Mesendoderm (in vitro differentiated cells): ENCODE results near the gene GTF3C1.

Experiments
- DNase-seq: peaks from one replicate; pipeline ENCODE4 v3.0.0; 2013
- H2AK5ac ChIP-seq: 2 replicates; pipeline ENCODE4 v1.6.1; 2013; ENCODE audit warnings: low read length, inconsistent platforms
- H2BK120ac ChIP-seq: 2 replicates; pipeline ENCODE4 v1.6.1; 2013; ENCODE audit warnings: low read depth, mild to moderate bottlenecking, low read length, moderate library complexity, mixed read lengths
- H2BK15ac ChIP-seq: replicated peaks from 2 replicates; pipeline ENCODE4 v1.6.1; 2013; ENCODE audit warnings: low read depth, mild to moderate bottlenecking, moderate library complexity
- H2BK5ac ChIP-seq: 2 replicates; pipeline ENCODE4 v1.6.1; 2013; ENCODE audit warnings: low read length, inconsistent platforms
- H3K18ac ChIP-seq: 2 replicates; pipeline ENCODE4 v1.6.1; 2013; ENCODE audit warnings: mild to moderate bottlenecking, low read length, mixed read lengths
- H3K23ac ChIP-seq: one replicate; pipeline ENCODE4 v1.6.1; 2013; ENCODE audit warnings: low read length
- H3K27ac ChIP-seq: 2 replicates; pipeline ENCODE4 v1.5.1; 2013; ENCODE audit warnings: low read depth, mild to moderate bottlenecking, inconsistent platforms, low read length, moderate library complexity
- H3K27me3 ChIP-seq: 2 replicates; pipeline ENCODE4 v1.6.1; 2013; ENCODE audit warnings: low read length, control low read depth, mild to moderate bottlenecking, inconsistent platforms; ENCODE audit not compliant: insufficient read depth, poor library complexity
- H3K36me3 ChIP-seq: 2 replicates; pipeline ENCODE4 v1.6.1; 2013; ENCODE audit warnings: low read length, inconsistent platforms; ENCODE audit not compliant: control insufficient read depth, insufficient read depth
- H3K4ac ChIP-seq: one replicate; pipeline ENCODE4 v1.6.1; 2013; ENCODE audit warnings: low read depth, mild to moderate bottlenecking, low read length, moderate library complexity
- H3K4me1 ChIP-seq: 2 replicates; pipeline ENCODE4 v1.6.1; 2013; ENCODE audit warnings: low read depth, low read length, inconsistent platforms; ENCODE audit not compliant: control insufficient read depth
- H3K4me2 ChIP-seq: 2 replicates; pipeline ENCODE4 v1.6.1; 2013; ENCODE audit warnings: low read length
- H3K4me3 ChIP-seq: 2 replicates; pipeline ENCODE4 v1.5.1; 2013; ENCODE audit warnings: mild to moderate bottlenecking, low read length
- H3K56ac ChIP-seq: one replicate; pipeline ENCODE4 v1.6.1; 2013; ENCODE audit warnings: low read length
- H3K79me1 ChIP-seq: 2 replicates; pipeline ENCODE4 v1.6.1; 2013; ENCODE audit warnings: low read length, inconsistent platforms
- H3K79me2 ChIP-seq: 2 replicates; pipeline ENCODE4 v1.6.1; 2013; ENCODE audit warnings: mild to moderate bottlenecking, low read length; ENCODE audit not compliant: control insufficient read depth, insufficient read depth
- H3K9ac ChIP-seq: 2 replicates; pipeline ENCODE4 v1.6.1; 2013; ENCODE audit warnings: low read length, inconsistent platforms
- H4K5ac ChIP-seq: one replicate; pipeline ENCODE4 v1.6.1; 2013; ENCODE audit warnings: low read length
- H4K8ac ChIP-seq: one replicate; pipeline ENCODE4 v1.6.1; 2013; ENCODE audit warnings: low read depth, mild to moderate bottlenecking, control low read depth, low read length, moderate library complexity
- WGBS: extraction: QIAGEN DNeasy Blood & Tissue Kit; methylation state at CpG from one replicate; pipeline ENCODE4 v1.1.7; 2013; ENCODE audit warnings: low lambda C conversion rate, missing lambda C conversion rate; ENCODE audit not compliant: insufficient coverage; ENCODE audit errors: extremely low coverage; 5-methylcytosine and 5-hydroxymethylcytosine counted together

Gene GTF3C1

GRCh38 chr16:27483088-27483437 lies 66.7 kb downstream of the GTF3C1 start:
- Histone ChIP-seq H2BK15ac (no peak overlapping the region), H3K4me1 (no peaks in the 10 kb centered on the region), H2BK120ac (no peak overlapping the region), H3K4me3 (no peak overlapping the region), H2BK5ac (no peak overlapping the region), H3K4ac (no peak overlapping the region), H3K56ac (no peak overlapping the region), H2AK5ac (no peak overlapping the region), H3K27ac (no peak overlapping the region), H3K23ac (no peak overlapping the region), H3K36me3 (peaks cover 39% of the 10 kb centered on the region), H3K4me2 (no peak overlapping the region), H4K8ac (no peak overlapping the region), H3K79me2 (no peaks in the 10 kb centered on the region), H3K27me3 (no peaks in the 10 kb centered on the region), H3K79me1 (no peaks in the 10 kb centered on the region), H3K18ac (no peak overlapping the region), H4K5ac (no peak overlapping the region), H3K9ac (no peak overlapping the region)
- WGBS = no CpG with 5 or more reads among the region's 5 CpGs
- DNase-seq = no peak

- no peak overlapping the region for H2AK5ac ChIP-seq
- no peaks in the 10 kb centered on the region for H3K79me2 ChIP-seq
- H2BK5ac ChIP-seq = no peak overlapping the region
- H2BK120ac ChIP-seq = no peak overlapping the region
- no peak overlapping the region for H3K18ac ChIP-seq
- H3K79me1 ChIP-seq = no peaks in the 10 kb centered on the region
- H3K4me2 ChIP-seq = no peak overlapping the region
- peaks cover 39% of the 10 kb centered on the region for H3K36me3 ChIP-seq
- no peak overlapping the region for H3K27ac ChIP-seq
- no CpG with 5 or more reads among the region's 10 CpGs for WGBS
- H3K9ac ChIP-seq = no peak overlapping the region
- DNase-seq = no peak
- H3K27me3 ChIP-seq = no peaks in the 10 kb centered on the region
- H2BK15ac ChIP-seq = no peak overlapping the region
- no peak overlapping the region for H3K4me3 ChIP-seq
- no peak overlapping the region for H3K4ac ChIP-seq
- no peak overlapping the region for H3K23ac ChIP-seq
- H4K8ac ChIP-seq = no peak overlapping the region
- H4K5ac ChIP-seq = no peak overlapping the region
- no peak overlapping the region for H3K56ac ChIP-seq
- no peaks in the 10 kb centered on the region for H3K4me1 ChIP-seq
Observed at GRCh38 chr16:27482397-27483087, 67.2 kb downstream of the GTF3C1 start.

GRCh38 chr16:27481282-27481934 lies 68.3 kb downstream of the GTF3C1 start:
- DNase-seq = no peak
- H4K8ac ChIP-seq = no peak overlapping the region
- H2AK5ac ChIP-seq = no peak overlapping the region
- H2BK5ac ChIP-seq = no peak overlapping the region
- H2BK15ac ChIP-seq = no peak overlapping the region
- H2BK120ac ChIP-seq = no peak overlapping the region
- H3K27ac ChIP-seq = no peak overlapping the region
- H3K4me1 ChIP-seq = no peaks in the 10 kb centered on the region
- no CpG with 5 or more reads among the region's 15 CpGs for WGBS
- H3K18ac ChIP-seq = no peak overlapping the region
- H3K4me2 ChIP-seq = no peak overlapping the region
- H3K36me3 ChIP-seq = peaks cover 40% of the 10 kb centered on the region
- H3K23ac ChIP-seq = no peak overlapping the region
- H3K4me3 ChIP-seq = no peak overlapping the region
- no peak overlapping the region for H3K56ac ChIP-seq
- no peaks in the 10 kb centered on the region for H3K79me2 ChIP-seq
- no peak overlapping the region for H4K5ac ChIP-seq
- H3K9ac ChIP-seq = no peak overlapping the region
- H3K79me1 ChIP-seq = no peaks in the 10 kb centered on the region
- H3K27me3 ChIP-seq = no peaks in the 10 kb centered on the region
- H3K4ac ChIP-seq = no peak overlapping the region

GRCh38 chr16:27480761-27481160 lies 69.0 kb downstream of the GTF3C1 start:
- H3K23ac ChIP-seq = no peak overlapping the region
- H3K4me3 ChIP-seq = no peak overlapping the region
- H3K79me1 ChIP-seq = no peaks in the 10 kb centered on the region
- no peaks in the 10 kb centered on the region for H3K27me3 ChIP-seq
- H3K9ac ChIP-seq = no peak overlapping the region
- no peak overlapping the region for H2BK15ac ChIP-seq
- H3K27ac ChIP-seq = no peak overlapping the region
- no peak for DNase-seq
- no peak overlapping the region for H3K4ac ChIP-seq
- no peak overlapping the region for H4K5ac ChIP-seq
- H2AK5ac ChIP-seq = no peak overlapping the region
- H3K36me3 ChIP-seq = peaks cover 44% of the 10 kb centered on the region
- no peak overlapping the region for H3K18ac ChIP-seq
- no peak overlapping the region for H3K4me2 ChIP-seq
- H2BK5ac ChIP-seq = no peak overlapping the region
- H3K79me2 ChIP-seq = no peaks in the 10 kb centered on the region
- H3K56ac ChIP-seq = no peak overlapping the region
- H4K8ac ChIP-seq = no peak overlapping the region
- H2BK120ac ChIP-seq = no peak overlapping the region
- no CpG with 5 or more reads among the region's 7 CpGs for WGBS
- H3K4me1 ChIP-seq = no peaks in the 10 kb centered on the region

GRCh38 chr16:27476240-27476639 lies 73.5 kb downstream of the GTF3C1 start:
- Histone ChIP-seq H2BK15ac (no peak overlapping the region), H3K4me2 (no peak overlapping the region), H3K36me3 (peaks cover 26% of the 10 kb centered on the region), H3K79me1 (no peaks in the 10 kb centered on the region), H3K27ac (no peak overlapping the region), H3K79me2 (no peaks in the 10 kb centered on the region), H4K8ac (no peak overlapping the region), H3K23ac (no peak overlapping the region), H3K9ac (no peak overlapping the region), H3K4me3 (no peak overlapping the region), H3K4ac (no peak overlapping the region), H3K56ac (no peak overlapping the region), H3K4me1 (no peaks in the 10 kb centered on the region), H4K5ac (no peak overlapping the region), H3K18ac (no peak overlapping the region), H2BK5ac (no peak overlapping the region), H2BK120ac (no peak overlapping the region), H2AK5ac (no peak overlapping the region), H3K27me3 (no peaks in the 10 kb centered on the region)
- no peak for DNase-seq
- no CpG with 5 or more reads among the region's 9 CpGs for WGBS

GRCh38 chr16:27475561-27475960 lies 74.2 kb downstream of the GTF3C1 start:
- H3K4me1 ChIP-seq = no peaks in the 10 kb centered on the region
- no peak overlapping the region for H3K27ac ChIP-seq
- H3K23ac ChIP-seq = no peak overlapping the region
- H3K79me1 ChIP-seq = no peaks in the 10 kb centered on the region
- H3K4ac ChIP-seq = no peak overlapping the region
- no peak overlapping the region for H2BK15ac ChIP-seq
- H4K5ac ChIP-seq = no peak overlapping the region
- no peak overlapping the region for H4K8ac ChIP-seq
- no peak for DNase-seq
- H3K56ac ChIP-seq = no peak overlapping the region
- no peaks in the 10 kb centered on the region for H3K27me3 ChIP-seq
- H3K36me3 ChIP-seq = peaks cover 25% of the 10 kb centered on the region
- no peak overlapping the region for H2BK120ac ChIP-seq
- no peak overlapping the region for H3K9ac ChIP-seq
- WGBS = no CpG with 5 or more reads among the region's 9 CpGs
- H3K4me2 ChIP-seq = no peak overlapping the region
- no peak overlapping the region for H3K4me3 ChIP-seq
- H3K18ac ChIP-seq = no peak overlapping the region
- no peaks in the 10 kb centered on the region for H3K79me2 ChIP-seq
- no peak overlapping the region for H2AK5ac ChIP-seq
- no peak overlapping the region for H2BK5ac ChIP-seq
